ENCODE measurements around the gene PCDH15.

DNA sequence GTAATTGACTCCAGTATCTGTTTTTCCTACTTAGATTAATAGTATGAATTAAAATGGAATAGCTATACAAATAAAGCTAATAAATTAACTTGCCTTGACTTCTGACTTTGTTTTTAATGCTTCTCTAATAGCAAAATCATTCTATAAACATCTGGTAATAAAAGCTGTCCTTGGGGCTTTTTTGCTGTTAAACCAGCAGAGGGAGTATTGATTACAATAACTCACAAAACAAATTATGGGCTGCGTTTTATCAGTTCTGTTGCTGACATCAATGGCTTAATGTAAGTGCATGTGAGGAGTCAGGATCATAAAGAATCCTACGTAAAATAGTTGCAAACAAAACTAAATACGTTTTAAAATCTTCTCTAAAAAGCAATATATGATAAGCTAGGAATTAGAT is 667.8 kb downstream of the PCDH15 start:
- TF ChIP-seq EZH2 (IDR thresholded peaks at IDR 0.05; ENCODE audit: borderline replicate concordance, low read depth, low read length, severe bottlenecking) = no peak
- TF ChIP-seq, protein P1, sequence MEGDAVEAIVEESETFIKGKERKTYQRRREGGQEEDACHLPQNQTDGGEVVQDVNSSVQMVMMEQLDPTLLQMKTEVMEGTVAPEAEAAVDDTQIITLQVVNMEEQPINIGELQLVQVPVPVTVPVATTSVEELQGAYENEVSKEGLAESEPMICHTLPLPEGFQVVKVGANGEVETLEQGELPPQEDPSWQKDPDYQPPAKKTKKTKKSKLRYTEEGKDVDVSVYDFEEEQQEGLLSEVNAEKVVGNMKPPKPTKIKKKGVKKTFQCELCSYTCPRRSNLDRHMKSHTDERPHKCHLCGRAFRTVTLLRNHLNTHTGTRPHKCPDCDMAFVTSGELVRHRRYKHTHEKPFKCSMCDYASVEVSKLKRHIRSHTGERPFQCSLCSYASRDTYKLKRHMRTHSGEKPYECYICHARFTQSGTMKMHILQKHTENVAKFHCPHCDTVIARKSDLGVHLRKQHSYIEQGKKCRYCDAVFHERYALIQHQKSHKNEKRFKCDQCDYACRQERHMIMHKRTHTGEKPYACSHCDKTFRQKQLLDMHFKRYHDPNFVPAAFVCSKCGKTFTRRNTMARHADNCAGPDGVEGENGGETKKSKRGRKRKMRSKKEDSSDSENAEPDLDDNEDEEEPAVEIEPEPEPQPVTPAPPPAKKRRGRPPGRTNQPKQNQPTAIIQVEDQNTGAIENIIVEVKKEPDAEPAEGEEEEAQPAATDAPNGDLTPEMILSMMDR (IDR thresholded peaks at IDR 0.05; ENCODE audit: borderline replicate concordance, extremely low read depth, low read length, poor library complexity, severe bottlenecking) = no peak

Measured in DND-41 (cell line).